BLaER1 treated with 17β-estradiol and CSF1 and Interleukin-3, amounts not matched to agents 10 nM and 100 nM (cell line): ENCODE results near the gene ADAMTS14.

Experiments
- H3K27ac ChIP-seq, 11 experiments: shearing (Covaris generic); formaldehyde crosslinking; 2 replicates each; pipeline ENCODE4 v1.8.1; 2022
- H3K27me3 ChIP-seq, 11 experiments: shearing (Covaris generic); formaldehyde crosslinking; 2 replicates each; pipeline ENCODE4 v1.8.1; 2022
- H3K36me3 ChIP-seq, 11 experiments: shearing (Covaris generic); formaldehyde crosslinking; 2 replicates each; pipeline ENCODE4 v1.8.1; 2022
- H3K4me1 ChIP-seq, 10 experiments: shearing (Covaris generic); formaldehyde crosslinking; 2 replicates each; pipeline ENCODE4 v1.8.1; 2022
- H3K4me2 ChIP-seq, 11 experiments: shearing (Covaris generic); formaldehyde crosslinking; 2 replicates each; pipeline ENCODE4 v1.8.1; 2022
- H3K4me3 ChIP-seq, 10 experiments: shearing (Covaris generic); formaldehyde crosslinking; 2 replicates each; pipeline ENCODE4 v1.8.1; 2022
- H3K9ac ChIP-seq, 11 experiments: shearing (Covaris generic); formaldehyde crosslinking; 2 replicates each; pipeline ENCODE4 v1.8.1; 2022
- H3K9me3 ChIP-seq, 11 experiments: shearing (Covaris generic); formaldehyde crosslinking; replicated peaks in 1 of 11; 2 replicates each; pipeline ENCODE4 v1.8.1; 2022
- H4K20me1 ChIP-seq, 11 experiments: shearing (Covaris generic); formaldehyde crosslinking; 2 replicates each; pipeline ENCODE4 v1.8.1; 2022
- Cebpa-rat ChIP-seq, 11 experiments: shearing (Covaris generic); IDR thresholded peaks; 2 replicates each; pipeline ENCODE4 v1.8.1; 2022

The ADAMTS14 gene

GRCh38 chr10:70748305-70748704 lies 76.0 kb downstream of the ADAMTS14 start:
- no peak overlapping the region for H3K4me3 ChIP-seq
- H3K27me3 ChIP-seq: no peaks in the 10 kb centered on the region
- no peak overlapping the region for H3K9ac ChIP-seq
- no peak for TF ChIP-seq Cebpa-rat (IDR thresholded peaks at IDR 0.05)
- H3K4me2 ChIP-seq: no peak overlapping the region
- H3K36me3 ChIP-seq: no peaks in the 10 kb centered on the region
- H3K9me3 ChIP-seq: 0 out of 22 replicates have a peak, but pooled peaks cover 0 to 4% (median 0%) of the 10 kb centered on the region in 11 experiments
- no peak overlapping the region for H3K27ac ChIP-seq
- 0 out of 22 replicates have a peak, but pooled peaks cover 0 to 6% (median 0%) of the 10 kb centered on the region in 11 experiments for H4K20me1 ChIP-seq
- H3K4me1 ChIP-seq: peaks cover 0 to 35% (median 15%) of the 10 kb centered on the region in 10 experiments; a peak in 13 of 20 replicates

GRCh38 chr10:70748801-70749573 lies 76.7 kb downstream of the ADAMTS14 start:
- no peak overlapping the region for H3K9ac ChIP-seq
- no peak overlapping the region for H3K27ac ChIP-seq
- 0 out of 22 replicates have a peak, but pooled peaks cover 0 to 6% (median 0%) of the 10 kb centered on the region in 11 experiments for H4K20me1 ChIP-seq
- H3K27me3 ChIP-seq: no peaks in the 10 kb centered on the region
- no peaks in the 10 kb centered on the region for H3K36me3 ChIP-seq
- 0 out of 22 replicates have a peak, but pooled peaks cover 0 to 4% (median 0%) of the 10 kb centered on the region in 11 experiments for H3K9me3 ChIP-seq
- H3K4me2 ChIP-seq: no peak overlapping the region
- H3K4me3 ChIP-seq: no peak overlapping the region
- peaks cover 0 to 32% (median 17%) of the 10 kb centered on the region in 10 experiments; a peak in 13 of 20 replicates for H3K4me1 ChIP-seq
- TF ChIP-seq Cebpa-rat (IDR thresholded peaks at IDR 0.05): no peak

GRCh38 chr10:70749756-70750155 lies 77.5 kb downstream of the ADAMTS14 start:
- no peak overlapping the region for H3K4me3 ChIP-seq
- H3K4me2 ChIP-seq: no peak overlapping the region
- H3K4me1 ChIP-seq: peaks cover 0 to 24% (median 14%) of the 10 kb centered on the region in 10 experiments; a peak in 13 of 20 replicates
- H3K27me3 ChIP-seq: no peaks in the 10 kb centered on the region
- 0 out of 22 replicates have a peak, but pooled peaks cover 0 to 6% (median 0%) of the 10 kb centered on the region in 11 experiments for H4K20me1 ChIP-seq
- TF ChIP-seq Cebpa-rat (IDR thresholded peaks at IDR 0.05): no peak
- H3K9me3 ChIP-seq: 0 out of 22 replicates have a peak, but pooled peaks cover 0 to 4% (median 0%) of the 10 kb centered on the region in 11 experiments
- H3K36me3 ChIP-seq: no peaks in the 10 kb centered on the region
- H3K27ac ChIP-seq: no peak overlapping the region
- no peak overlapping the region for H3K9ac ChIP-seq

- Histone ChIP-seq H3K9ac (no peak overlapping the region), H3K27ac (no peak overlapping the region)
- no peak for TF ChIP-seq Cebpa-rat (IDR thresholded peaks at IDR 0.05)
Measured at GRCh38 chr10:70750156-70750703, 77.9 kb downstream of the ADAMTS14 start.

GRCh38 chr10:70751356-70751755 lies 79.0 kb downstream of the ADAMTS14 start:
- no peaks in the 10 kb centered on the region for H3K9me3 ChIP-seq
- no peak overlapping the region for H3K4me2 ChIP-seq
- H3K9ac ChIP-seq: no peak overlapping the region
- no peak for TF ChIP-seq Cebpa-rat (IDR thresholded peaks at IDR 0.05)
- no peak overlapping the region for H3K4me3 ChIP-seq
- 0 out of 22 replicates have a peak, but pooled peaks cover 0 to 6% (median 0%) of the 10 kb centered on the region in 11 experiments for H4K20me1 ChIP-seq
- H3K27me3 ChIP-seq: no peaks in the 10 kb centered on the region
- peaks cover 0 to 18% (median 10%) of the 10 kb centered on the region in 10 experiments; a peak in 10 of 20 replicates for H3K4me1 ChIP-seq
- H3K27ac ChIP-seq: no peak overlapping the region
- no peaks in the 10 kb centered on the region for H3K36me3 ChIP-seq

More at GRCh38 chr10:70750156-70750703, 77.9 kb downstream of the ADAMTS14 start:
- no peaks in the 10 kb centered on the region for H3K27me3 ChIP-seq
- 0 out of 22 replicates have a peak, but pooled peaks cover 0 to 4% (median 0%) of the 10 kb centered on the region in 11 experiments for H3K9me3 ChIP-seq
- H4K20me1 ChIP-seq: 0 out of 22 replicates have a peak, but pooled peaks cover 0 to 6% (median 0%) of the 10 kb centered on the region in 11 experiments
- no peak overlapping the region for H3K4me2 ChIP-seq
- no peaks in the 10 kb centered on the region for H3K36me3 ChIP-seq
- H3K4me3 ChIP-seq: no peak overlapping the region
- H3K4me1 ChIP-seq: peaks cover 0 to 19% (median 14%) of the 10 kb centered on the region in 10 experiments; a peak in 13 of 20 replicates

- TF ChIP-seq Cebpa-rat (IDR thresholded peaks at IDR 0.05): no peak
- Histone ChIP-seq H3K9me3 (no peaks in the 10 kb centered on the region), H3K4me3 (no peak overlapping the region), H3K36me3 (no peaks in the 10 kb centered on the region), H3K4me2 (no peak overlapping the region), H3K9ac (no peak overlapping the region), H4K20me1 (0 out of 22 replicates have a peak, but pooled peaks cover 0 to 6% (median 0%) of the 10 kb centered on the region in 11 experiments), H3K27me3 (no peaks in the 10 kb centered on the region), H3K4me1 (peaks cover 0 to 18% (median 10%) of the 10 kb centered on the region in 10 experiments; a peak in 10 of 20 replicates), H3K27ac (no peak overlapping the region)
Measured at GRCh38 chr10:70751991-70752390, 79.7 kb downstream of the ADAMTS14 start.

GRCh38 chr10:70752571-70752970 lies 80.3 kb downstream of the ADAMTS14 start:
- Histone ChIP-seq H3K9ac (no peak overlapping the region), H3K27ac (no peak overlapping the region), H3K36me3 (no peaks in the 10 kb centered on the region), H3K9me3 (no peaks in the 10 kb centered on the region), H4K20me1 (0 out of 22 replicates have a peak, but pooled peaks cover 0 to 6% (median 0%) of the 10 kb centered on the region in 11 experiments), H3K27me3 (no peaks in the 10 kb centered on the region), H3K4me1 (peaks cover 0 to 18% (median 10%) of the 10 kb centered on the region in 10 experiments; a peak in 10 of 20 replicates), H3K4me3 (no peak overlapping the region), H3K4me2 (peak overlapping the region in 2 of 11 experiments; percentile 1 to 26; a peak in 1 of 22 replicates)
- TF ChIP-seq Cebpa-rat (IDR thresholded peaks at IDR 0.05): no peak

- no peak overlapping the region for H3K4me3 ChIP-seq
- H3K27me3 ChIP-seq: no peaks in the 10 kb centered on the region
- no peak overlapping the region for H3K27ac ChIP-seq
- H3K9ac ChIP-seq: no peak overlapping the region
- peak overlapping the region in 3 of 11 experiments; percentile 1 to 29 (median 7); a peak in 5 of 22 replicates for H3K4me2 ChIP-seq
- no peak for TF ChIP-seq Cebpa-rat (IDR thresholded peaks at IDR 0.05)
- 0 out of 22 replicates have a peak, but pooled peaks cover 0 to 6% (median 0%) of the 10 kb centered on the region in 11 experiments for H4K20me1 ChIP-seq
- no peaks in the 10 kb centered on the region for H3K36me3 ChIP-seq
- peaks cover 0 to 18% (median 10%) of the 10 kb centered on the region in 10 experiments; a peak in 10 of 20 replicates for H3K4me1 ChIP-seq
- no peaks in the 10 kb centered on the region for H3K9me3 ChIP-seq
Measured at GRCh38 chr10:70753026-70753663, 80.8 kb downstream of the ADAMTS14 start.
